ENCODE results near the gene PLCXD3.

The PLCXD3 gene

GRCh38 chr5:41365369-41365768 is 145.0 kb downstream of the PLCXD3 start:
- Histone ChIP-seq H3K27ac (ENCODE audit: low read length) (no peak overlapping the region), H3K9ac (ENCODE audit: low read length) (no peak overlapping the region), H3K4me1 (ENCODE audit: low read length) (no peaks in the 10 kb centered on the region), H3K79me2 (ENCODE audit: low read length) (no peaks in the 10 kb centered on the region), H3K4me3 (ENCODE audit: low read length) (no peak overlapping the region), H3K27me3 (ENCODE audit: low read depth, low read length) (no peaks in the 10 kb centered on the region), H2AFZ (ENCODE audit: low read depth, low read length) (no peak overlapping the region), H3K36me3 (replicated peaks; ENCODE audit: low read depth, low read length) (no peaks in the 10 kb centered on the region), H3K4me2 (ENCODE audit: low read length) (no peak overlapping the region), H3K9me3 (ENCODE audit: insufficient read depth, low read length) (no peaks in the 10 kb centered on the region), H4K20me1 (ENCODE audit: insufficient read depth, low read length) (no peaks in the 10 kb centered on the region)
- TF ChIP-seq CTCF (IDR thresholded peaks at IDR 0.05; ENCODE audit: low read depth, low read length) (no peak), EZH2phosphoT487 (IDR thresholded peaks at IDR 0.05; ENCODE audit: low read depth) (no peak)

GRCh38 chr5:41364346-41364745 is 146.1 kb downstream of the PLCXD3 start:
- H3K36me3 ChIP-seq (replicated peaks; ENCODE audit: low read depth, low read length) = no peaks in the 10 kb centered on the region
- no peak overlapping the region for H3K4me3 ChIP-seq (ENCODE audit: low read length)
- H3K27ac ChIP-seq (ENCODE audit: low read length) = no peak overlapping the region
- H3K27me3 ChIP-seq (ENCODE audit: low read depth, low read length) = no peaks in the 10 kb centered on the region
- H2AFZ ChIP-seq (ENCODE audit: low read depth, low read length) = no peak overlapping the region
- no peaks in the 10 kb centered on the region for H3K9me3 ChIP-seq (ENCODE audit: insufficient read depth, low read length)
- TF ChIP-seq CTCF (IDR thresholded peaks at IDR 0.05; ENCODE audit: low read depth, low read length) = no peak
- TF ChIP-seq EZH2phosphoT487 (IDR thresholded peaks at IDR 0.05; ENCODE audit: low read depth) = no peak
- H4K20me1 ChIP-seq (ENCODE audit: insufficient read depth, low read length) = no peaks in the 10 kb centered on the region
- no peaks in the 10 kb centered on the region for H3K4me1 ChIP-seq (ENCODE audit: low read length)
- no peak overlapping the region for H3K9ac ChIP-seq (ENCODE audit: low read length)
- H3K4me2 ChIP-seq (ENCODE audit: low read length) = no peak overlapping the region
- H3K79me2 ChIP-seq (ENCODE audit: low read length) = no peaks in the 10 kb centered on the region

GRCh38 chr5:41363343-41363986 is 146.9 kb downstream of the PLCXD3 start:
- H2AFZ ChIP-seq (ENCODE audit: low read depth, low read length) = no peak overlapping the region
- no peak overlapping the region for H3K9ac ChIP-seq (ENCODE audit: low read length)
- no peaks in the 10 kb centered on the region for H3K36me3 ChIP-seq (replicated peaks; ENCODE audit: low read depth, low read length)
- H3K4me3 ChIP-seq (ENCODE audit: low read length) = no peak overlapping the region
- no peak overlapping the region for H3K27ac ChIP-seq (ENCODE audit: low read length)
- no peak overlapping the region for H3K4me2 ChIP-seq (ENCODE audit: low read length)
- no peaks in the 10 kb centered on the region for H3K9me3 ChIP-seq (ENCODE audit: insufficient read depth, low read length)
- TF ChIP-seq CTCF (IDR thresholded peaks at IDR 0.05; ENCODE audit: low read depth, low read length) (no peak), EZH2phosphoT487 (IDR thresholded peaks at IDR 0.05; ENCODE audit: low read depth) (no peak)
- no peaks in the 10 kb centered on the region for H4K20me1 ChIP-seq (ENCODE audit: insufficient read depth, low read length)
- H3K79me2 ChIP-seq (ENCODE audit: low read length) = no peaks in the 10 kb centered on the region
- H3K27me3 ChIP-seq (ENCODE audit: low read depth, low read length) = no peaks in the 10 kb centered on the region
- H3K4me1 ChIP-seq (ENCODE audit: low read length) = no peaks in the 10 kb centered on the region

DNA sequence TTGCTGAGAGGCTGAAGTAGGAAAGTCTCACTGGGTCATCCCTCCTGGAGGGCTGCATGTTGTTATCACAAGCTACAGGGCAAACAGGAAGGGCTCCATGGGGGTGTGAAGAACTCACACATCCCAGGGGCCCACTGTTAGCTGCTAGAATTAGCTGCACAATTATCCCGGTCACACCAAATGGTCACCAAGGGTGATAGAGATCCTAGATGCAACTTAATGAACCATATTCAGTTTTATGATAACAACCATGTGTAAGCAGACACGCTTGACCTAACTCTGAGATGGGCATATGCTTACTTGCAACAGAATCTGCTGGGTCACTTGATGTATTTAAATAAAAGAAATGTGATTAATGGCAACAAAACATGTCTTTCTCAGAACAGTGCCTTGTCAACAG is 153.6 kb downstream of the PLCXD3 start:
- TF ChIP-seq CTCF (IDR thresholded peaks at IDR 0.05; ENCODE audit: low read depth, low read length) (no peak), EZH2phosphoT487 (IDR thresholded peaks at IDR 0.05; ENCODE audit: low read depth) (no peak)
- Histone ChIP-seq H3K4me1 (ENCODE audit: low read length) (no peaks in the 10 kb centered on the region), H3K9me3 (ENCODE audit: insufficient read depth, low read length) (no peaks in the 10 kb centered on the region), H4K20me1 (ENCODE audit: insufficient read depth, low read length) (no peaks in the 10 kb centered on the region), H3K27ac (ENCODE audit: low read length) (no peak overlapping the region), H3K4me2 (ENCODE audit: low read length) (no peak overlapping the region), H3K36me3 (replicated peaks; ENCODE audit: low read depth, low read length) (no peaks in the 10 kb centered on the region), H3K4me3 (ENCODE audit: low read length) (no peak overlapping the region), H3K9ac (ENCODE audit: low read length) (no peak overlapping the region), H3K79me2 (ENCODE audit: low read length) (no peaks in the 10 kb centered on the region), H2AFZ (ENCODE audit: low read depth, low read length) (no peak overlapping the region), H3K27me3 (ENCODE audit: low read depth, low read length) (no peaks in the 10 kb centered on the region)
